ENCODE results near the gene DUSP6. TPM values are rescaled to one million over a fixed set of nuclear protein-coding genes. Genes with fewer than 3 reads are reported as not detected.

Gene DUSP6
- total and polyA plus RNA-seq, 2 of the 13 experiments (the other 11 are each of a cell fraction or from before 2014, with no cell fraction given), result 40.9 to 161 TPM

DNA sequence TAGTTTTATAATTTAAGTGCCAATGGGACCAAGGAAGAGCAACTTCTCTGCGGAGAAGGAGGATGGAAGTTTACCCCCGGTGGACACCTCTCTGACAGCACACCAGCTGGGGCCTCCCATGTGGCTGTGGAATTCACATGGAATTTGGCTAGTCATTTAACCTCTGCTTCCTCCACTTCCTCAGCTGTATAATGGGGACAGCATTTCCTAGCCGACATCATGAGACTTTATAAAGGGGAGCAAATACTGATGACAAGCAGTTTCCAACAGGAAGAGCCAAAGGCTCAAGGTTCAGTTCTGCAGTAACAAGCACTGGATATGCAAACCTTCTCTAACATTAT lies 7.5 kb downstream of the DUSP6 start (continued):
- TF ChIP-seq MAFG (CRISPR knock-in tag; IDR thresholded peaks at IDR 0.05) (no peak), CC2D1A (CRISPR knock-in tag; IDR thresholded peaks at IDR 0.05) (no peak), IKZF4 (CRISPR knock-in tag; IDR thresholded peaks at IDR 0.05; ENCODE audit: borderline replicate concordance, low read depth, not compliant biosample characterization) (no peak), MED1 (CRISPR knock-in tag; IDR thresholded peaks at IDR 0.05) (0 out of 2 replicates have a peak, but pooled peaks have one; percentile 48), CBX5 (CRISPR knock-in tag; IDR thresholded peaks at IDR 0.05; ENCODE audit: borderline replicate concordance) (peak; percentile 25; the same call in 1 of the 2 replicates), ZNF569 (CRISPR knock-in tag; IDR thresholded peaks at IDR 0.05; ENCODE audit: borderline replicate concordance) (no peak), ARNT (IDR thresholded peaks at IDR 0.05) (no peak), AKNA (CRISPR knock-in tag; IDR thresholded peaks at IDR 0.05; ENCODE audit: borderline replicate concordance) (no peak)
